HepG2 (cell line): ENCODE data around the gene CEP97. TPM values are rescaled to one million over a fixed set of nuclear protein-coding genes. Genes with fewer than 3 reads are reported as not detected.

Experiments
- ATF1 ChIP-seq: IDR thresholded peaks from 2 replicates; pipeline ENCODE4 v1.6.1; 2016; ENCODE audit warnings: mild to moderate bottlenecking, control low read depth
- CEBPB ChIP-seq: IDR thresholded peaks from 2 replicates; pipeline ENCODE4 v1.6.1; 2011; ENCODE audit warnings: low read depth, low read length, improper control_type of control experiment, borderline replicate concordance
- ETV5 ChIP-seq: IDR thresholded peaks from 2 replicates; pipeline ENCODE4 v1.6.1; 2018; ENCODE audit warnings: missing biosample characterization, missing genetic modification reagents, inconsistent platforms, borderline replicate concordance
- HBP1 ChIP-seq: IDR thresholded peaks from 2 replicates; pipeline ENCODE4 v1.6.1; 2016; ENCODE audit warnings: low read depth, control low read depth
- HNRNPL ChIP-seq: fragments of 200-400 bp; formaldehyde crosslinking; IDR thresholded peaks from 2 replicates; pipeline ENCODE4 v1.6.1; 2017; ENCODE audit warnings: mild to moderate bottlenecking, low read depth, low read length
- NPAS2 ChIP-seq: sonication (generic); formaldehyde crosslinking; IDR thresholded peaks from 2 replicates; pipeline ENCODE4 v1.8.0; 2022; ENCODE audit warnings: mild to moderate bottlenecking, missing genetic modification reagents, borderline replicate concordance
- TP53 ChIP-seq: sonication (generic); formaldehyde crosslinking; conservative IDR thresholded peaks from 2 replicates; pipeline ENCODE4 v1.4.0; 2020; ENCODE audit warnings: missing genetic modification reagents
- ZIK1 ChIP-seq: sonication (generic); formaldehyde crosslinking; IDR thresholded peaks from 2 replicates; pipeline ENCODE4 v1.5.0; 2020; ENCODE audit warnings: mild to moderate bottlenecking, low read depth, missing genetic modification reagents, borderline replicate concordance
- ZNF337 ChIP-seq: sonication (generic); formaldehyde crosslinking; IDR thresholded peaks from 2 replicates; pipeline ENCODE4 v1.5.1; 2020; ENCODE audit warnings: missing genetic modification reagents, low read depth, mild to moderate bottlenecking, borderline replicate concordance
- ZNF414 ChIP-seq: sonication (generic); formaldehyde crosslinking; IDR thresholded peaks from 2 replicates; pipeline ENCODE4 v1.5.0; 2020; ENCODE audit warnings: missing genetic modification reagents
- ZNF430 ChIP-seq: sonication (generic); formaldehyde crosslinking; IDR thresholded peaks from 2 replicates; pipeline ENCODE4 v1.9.0; 2021; ENCODE audit warnings: mild to moderate bottlenecking, missing genetic modification reagents
- ZNF441 ChIP-seq: sonication (generic); formaldehyde crosslinking; IDR thresholded peaks from 2 replicates; pipeline ENCODE4 v1.7.0; 2021; ENCODE audit warnings: missing genetic modification reagents, borderline replicate concordance
- ZNF513 ChIP-seq: sonication (generic); formaldehyde crosslinking; conservative IDR thresholded peaks from 2 replicates; pipeline ENCODE4 v1.5.0; 2020; ENCODE audit warnings: missing genetic modification reagents
- ZNF576 ChIP-seq: sonication (generic); formaldehyde crosslinking; IDR thresholded peaks from 2 replicates; pipeline ENCODE4 v1.4.0; 2020; ENCODE audit warnings: mild to moderate bottlenecking, missing genetic modification reagents
- polyA plus RNA-seq, 8 experiments: library from polyadenylated mRNA; depleted of rRNA in 3 of 8; stranded (reverse) in 7 of 8; unstranded in 1 of 8; fragments of >200 nt; fragmentation: Illumina TruSeq in 4 of 8; extraction: Trizol in 4 of 8; gene quantifications; 2 replicates each; pipeline versions ENCODE4 v1.2.1 to v1.2.3, GENCODE V29; 2011 to 2016; ENCODE audit warnings: low read depth in 4 of 8, missing spikeins in 1 of 8, mixed read lengths in 1 of 8; ENCODE audit not compliant: insufficient read depth in 1 of 8
- total RNA-seq, 5 experiments: library from RNA; depleted of rRNA; stranded (reverse); fragments of >200 nt; fragmentation: Illumina TruSeq; extraction: Trizol; gene quantifications; 2 replicates each; pipeline ENCODE4 v1.2.3, GENCODE V29; 2016; ENCODE audit warnings: low read depth in 1 of 5
- TF ChIP-seq, protein P1 (sequence below): sonication (generic); formaldehyde crosslinking; IDR thresholded peaks from 2 replicates; pipeline ENCODE4 v1.5.0; 2020; ENCODE audit warnings: mild to moderate bottlenecking, missing genetic modification reagents, moderate library complexity
- TF ChIP-seq, protein P2 (sequence below): sonication (generic); formaldehyde crosslinking; IDR thresholded peaks from 2 replicates; pipeline ENCODE4 v1.8.0; 2022; ENCODE audit warnings: mild to moderate bottlenecking, missing genetic modification reagents, moderate library complexity
- TF ChIP-seq, protein P3 (sequence below): sonication (generic); formaldehyde crosslinking; IDR thresholded peaks from 2 replicates; pipeline ENCODE4 v1.8.1; 2023; ENCODE audit warnings: mild to moderate bottlenecking, missing genetic modification reagents
- TF ChIP-seq, protein P4 (sequence below): IDR thresholded peaks from 2 replicates; pipeline ENCODE4 v1.6.1; 2016; ENCODE audit warnings: missing genetic modification reagents, missing compliant biosample characterization

CEP97 gene
- total and polyA plus RNA-seq, 2 of the 13 experiments (the other 11 are each of a cell fraction or from before 2014, with no cell fraction given) = 0.99 to 6.5 TPM

DNA sequence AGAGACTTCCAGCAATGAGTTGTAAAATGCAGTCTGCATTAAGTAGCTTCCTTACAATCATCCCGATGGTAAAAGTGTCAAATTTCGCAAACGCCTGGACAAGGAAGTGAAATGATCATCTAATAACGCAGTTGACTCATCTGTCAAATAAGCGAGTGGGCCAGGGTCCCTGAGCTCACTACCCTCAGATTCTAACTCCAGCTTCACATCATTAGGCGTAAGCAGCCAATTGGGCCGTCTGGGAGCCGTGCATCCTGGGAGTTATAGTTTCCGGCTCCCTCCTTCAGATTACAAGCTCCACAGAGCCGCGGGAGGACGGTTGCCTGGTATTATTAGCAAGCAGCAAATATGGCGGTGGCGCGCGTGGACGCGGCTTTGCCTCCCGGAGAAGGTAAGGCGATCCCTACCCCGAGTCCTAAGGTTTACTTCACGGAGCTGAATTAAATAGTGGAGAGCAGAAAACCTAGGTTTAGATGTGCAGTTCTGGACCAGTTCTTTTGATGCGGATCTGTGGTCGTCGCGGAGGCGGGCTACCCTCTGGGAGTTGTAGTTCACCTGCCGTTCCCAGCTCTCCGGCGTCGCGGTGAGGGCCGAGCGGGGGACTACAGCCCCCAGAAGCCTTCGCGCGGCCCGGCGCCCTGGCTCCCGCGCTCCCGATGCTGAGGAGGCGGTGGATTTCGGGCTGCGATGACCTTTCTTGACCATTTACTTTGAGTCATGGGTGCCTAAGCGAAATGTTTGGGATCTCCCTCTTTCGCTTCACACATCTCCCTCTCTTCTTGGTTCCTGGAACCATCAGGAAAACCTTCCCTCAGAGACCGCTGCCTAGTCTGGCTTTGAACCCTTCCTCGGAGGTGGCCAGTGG is at the start of gene CEP97 (continued):
- TF ChIP-seq ZNF513 (CRISPR knock-in tag) (no peak), HBP1 (no peak), HNRNPL (no peak), ZNF337 (no peak), NPAS2 (CRISPR knock-in tag) (no peak), ZNF430 (CRISPR knock-in tag) (no peak), ZNF576 (no peak), ZNF414 (CRISPR knock-in tag) (no peak), ETV5 (CRISPR knock-in tag) (peak; percentile 46; the same call in 1 of the 2 replicates), CEBPB (no peak; the same call in 1 of the 2 replicates), TP53 (CRISPR knock-in tag) (no peak), ZIK1 (CRISPR knock-in tag) (no peak), ATF1 (peak; percentile 50; the same call in 1 of the 2 replicates), ZNF441 (CRISPR knock-in tag) (no peak)
- TF ChIP-seq, protein P1, sequence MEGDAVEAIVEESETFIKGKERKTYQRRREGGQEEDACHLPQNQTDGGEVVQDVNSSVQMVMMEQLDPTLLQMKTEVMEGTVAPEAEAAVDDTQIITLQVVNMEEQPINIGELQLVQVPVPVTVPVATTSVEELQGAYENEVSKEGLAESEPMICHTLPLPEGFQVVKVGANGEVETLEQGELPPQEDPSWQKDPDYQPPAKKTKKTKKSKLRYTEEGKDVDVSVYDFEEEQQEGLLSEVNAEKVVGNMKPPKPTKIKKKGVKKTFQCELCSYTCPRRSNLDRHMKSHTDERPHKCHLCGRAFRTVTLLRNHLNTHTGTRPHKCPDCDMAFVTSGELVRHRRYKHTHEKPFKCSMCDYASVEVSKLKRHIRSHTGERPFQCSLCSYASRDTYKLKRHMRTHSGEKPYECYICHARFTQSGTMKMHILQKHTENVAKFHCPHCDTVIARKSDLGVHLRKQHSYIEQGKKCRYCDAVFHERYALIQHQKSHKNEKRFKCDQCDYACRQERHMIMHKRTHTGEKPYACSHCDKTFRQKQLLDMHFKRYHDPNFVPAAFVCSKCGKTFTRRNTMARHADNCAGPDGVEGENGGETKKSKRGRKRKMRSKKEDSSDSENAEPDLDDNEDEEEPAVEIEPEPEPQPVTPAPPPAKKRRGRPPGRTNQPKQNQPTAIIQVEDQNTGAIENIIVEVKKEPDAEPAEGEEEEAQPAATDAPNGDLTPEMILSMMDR = no peak
- TF ChIP-seq, protein P2, sequence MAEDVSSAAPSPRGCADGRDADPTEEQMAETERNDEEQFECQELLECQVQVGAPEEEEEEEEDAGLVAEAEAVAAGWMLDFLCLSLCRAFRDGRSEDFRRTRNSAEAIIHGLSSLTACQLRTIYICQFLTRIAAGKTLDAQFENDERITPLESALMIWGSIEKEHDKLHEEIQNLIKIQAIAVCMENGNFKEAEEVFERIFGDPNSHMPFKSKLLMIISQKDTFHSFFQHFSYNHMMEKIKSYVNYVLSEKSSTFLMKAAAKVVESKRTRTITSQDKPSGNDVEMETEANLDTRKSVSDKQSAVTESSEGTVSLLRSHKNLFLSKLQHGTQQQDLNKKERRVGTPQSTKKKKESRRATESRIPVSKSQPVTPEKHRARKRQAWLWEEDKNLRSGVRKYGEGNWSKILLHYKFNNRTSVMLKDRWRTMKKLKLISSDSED (CRISPR knock-in tag) = no peak
- TF ChIP-seq, protein P3, sequence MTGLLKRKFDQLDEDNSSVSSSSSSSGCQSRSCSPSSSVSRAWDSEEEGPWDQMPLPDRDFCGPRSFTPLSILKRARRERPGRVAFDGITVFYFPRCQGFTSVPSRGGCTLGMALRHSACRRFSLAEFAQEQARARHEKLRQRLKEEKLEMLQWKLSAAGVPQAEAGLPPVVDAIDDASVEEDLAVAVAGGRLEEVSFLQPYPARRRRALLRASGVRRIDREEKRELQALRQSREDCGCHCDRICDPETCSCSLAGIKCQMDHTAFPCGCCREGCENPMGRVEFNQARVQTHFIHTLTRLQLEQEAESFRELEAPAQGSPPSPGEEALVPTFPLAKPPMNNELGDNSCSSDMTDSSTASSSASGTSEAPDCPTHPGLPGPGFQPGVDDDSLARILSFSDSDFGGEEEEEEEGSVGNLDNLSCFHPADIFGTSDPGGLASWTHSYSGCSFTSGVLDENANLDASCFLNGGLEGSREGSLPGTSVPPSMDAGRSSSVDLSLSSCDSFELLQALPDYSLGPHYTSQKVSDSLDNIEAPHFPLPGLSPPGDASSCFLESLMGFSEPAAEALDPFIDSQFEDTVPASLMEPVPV (CRISPR knock-in tag) = peak; percentile 50; the same call in 1 of the 2 replicates
- TF ChIP-seq, protein P4, sequence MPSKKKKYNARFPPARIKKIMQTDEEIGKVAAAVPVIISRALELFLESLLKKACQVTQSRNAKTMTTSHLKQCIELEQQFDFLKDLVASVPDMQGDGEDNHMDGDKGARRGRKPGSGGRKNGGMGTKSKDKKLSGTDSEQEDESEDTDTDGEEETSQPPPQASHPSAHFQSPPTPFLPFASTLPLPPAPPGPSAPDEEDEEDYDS (CRISPR knock-in tag) = peak; percentile 15; the same call in 1 of the 2 replicates
